Neural cell (in vitro differentiated cells): ENCODE results near the gene TRIM14. TPM values are rescaled to one million over a fixed set of nuclear protein-coding genes. Genes with fewer than 3 reads are reported as not detected.

ENCODE experiments used
- H2AFZ ChIP-seq: fragments of 200-600, 300-800 bp; sonication (generic), shearing (Covaris generic); 2 replicates; pipeline ENCODE4 v1.6.0; 2014; ENCODE audit warnings: low read depth, mild to moderate bottlenecking, antibody characterized with exemption, low read length, moderate library complexity
- H3F3A ChIP-seq: fragments of 200-600 bp; shearing (Covaris generic); 2 replicates; pipeline ENCODE4 v1.6.1; 2016; ENCODE audit warnings: mild to moderate bottlenecking, moderate library complexity, mixed read lengths, antibody characterized with exemption, low read length; ENCODE audit not compliant: insufficient read depth, poor library complexity, severe bottlenecking
- H3K27ac ChIP-seq: fragments of 200-600, 300-800 bp; sonication (generic), shearing (Covaris generic); 2 replicates; pipeline ENCODE4 v1.5.1; 2014; ENCODE audit warnings: mild to moderate bottlenecking, low read length, moderate library complexity
- H3K27me3 ChIP-seq: fragments of 300-800, 200-600 bp; sonication (generic), shearing (Covaris generic); 2 replicates; pipeline ENCODE4 v1.6.0; 2014; ENCODE audit warnings: mild to moderate bottlenecking, low read depth, low read length, moderate library complexity; ENCODE audit not compliant: insufficient read depth
- H3K36me3 ChIP-seq: fragments of 300-800, 200-600 bp; sonication (generic), shearing (Covaris generic); 2 replicates; pipeline ENCODE4 v1.5.1; 2014; ENCODE audit warnings: mild to moderate bottlenecking, antibody characterized with exemption, low read length, moderate library complexity; ENCODE audit not compliant: insufficient read depth
- H3K4me2 ChIP-seq: fragments of 300-800, 200-600 bp; sonication (generic), shearing (Covaris generic); 2 replicates; pipeline ENCODE4 v1.6.0; 2014; ENCODE audit warnings: mild to moderate bottlenecking, low read length
- H3K4me3 ChIP-seq: fragments of 300-800, 200-600 bp; sonication (generic), shearing (Covaris generic); 2 replicates; pipeline ENCODE4 v1.5.1; 2014; ENCODE audit warnings: mild to moderate bottlenecking, low read length, moderate library complexity
- H3K79me2 ChIP-seq: fragments of 200-600 bp; shearing (Covaris generic); replicated peaks from 2 replicates; pipeline ENCODE4 v1.6.0; 2014; ENCODE audit warnings: mild to moderate bottlenecking, low read length, moderate library complexity; ENCODE audit not compliant: insufficient read depth
- H3K9ac ChIP-seq: fragments of 300-800, 200-600 bp; sonication (generic), shearing (Covaris generic); 2 replicates; pipeline ENCODE4 v1.6.1; 2016; ENCODE audit warnings: mild to moderate bottlenecking, low read length, mixed read lengths
- H3K9me2 ChIP-seq: fragments of 200-600 bp; shearing (Covaris generic); 2 replicates; pipeline ENCODE4 v1.6.1; 2016; ENCODE audit warnings: mild to moderate bottlenecking, low read length, mixed read lengths; ENCODE audit not compliant: insufficient read depth
- H3K9me3 ChIP-seq: fragments of 200-600, 300-800 bp; sonication (generic), shearing (Covaris generic); 2 replicates; pipeline ENCODE4 v1.6.1; 2016; ENCODE audit warnings: mild to moderate bottlenecking, mixed run types, low read length, moderate library complexity, mixed read lengths
- H4K20me1 ChIP-seq: fragments of 200-600 bp; shearing (Covaris generic); 2 replicates; pipeline ENCODE4 v1.6.1; 2016; ENCODE audit warnings: mild to moderate bottlenecking, mixed run types; ENCODE audit not compliant: insufficient read depth
- CTCF ChIP-seq: fragments of 450-650 bp; IDR thresholded peaks from 2 replicates; pipeline ENCODE4 v1.5.1; 2014; ENCODE audit warnings: antibody characterized with exemption, mild to moderate bottlenecking, moderate library complexity; ENCODE audit not compliant: poor library complexity, severe bottlenecking
- EP300 ChIP-seq: fragments of 450-650 bp; conservative IDR thresholded peaks from 2 replicates; pipeline ENCODE4 v1.6.1; 2014; ENCODE audit warnings: antibody characterized with exemption, mild to moderate bottlenecking, moderate library complexity; ENCODE audit not compliant: poor library complexity, severe bottlenecking
- EZH2 ChIP-seq: fragments of 200-600, 300-800 bp; shearing (Covaris generic), sonication (generic); IDR thresholded peaks from 2 replicates; pipeline ENCODE4 v1.6.1; 2014; ENCODE audit warnings: antibody characterized with exemption, low read length, borderline replicate concordance, mild to moderate bottlenecking; ENCODE audit not compliant: insufficient read depth, poor library complexity, severe bottlenecking
- MXI1 ChIP-seq: fragments of 450-650 bp; conservative IDR thresholded peaks from 2 replicates; pipeline ENCODE4 v1.6.1; 2014; ENCODE audit warnings: antibody characterized with exemption, mild to moderate bottlenecking; ENCODE audit not compliant: poor library complexity, severe bottlenecking
- POLR2AphosphoS5 ChIP-seq: IDR thresholded peaks from 2 replicates; pipeline ENCODE4 v1.6.1; 2012
- RAD21 ChIP-seq: fragments of 450-650 bp; conservative IDR thresholded peaks from 2 replicates; pipeline ENCODE4 v1.6.1; 2014; ENCODE audit warnings: antibody characterized with exemption, mild to moderate bottlenecking, moderate library complexity
- REST ChIP-seq: IDR thresholded peaks from 2 replicates; pipeline ENCODE4 v1.6.1; 2012; ENCODE audit warnings: borderline replicate concordance
- SMC3 ChIP-seq: fragments of 450-650 bp; conservative IDR thresholded peaks from 2 replicates; pipeline ENCODE4 v1.6.1; 2014; ENCODE audit warnings: antibody characterized with exemption, mild to moderate bottlenecking, moderate library complexity; ENCODE audit not compliant: poor library complexity
- TAF1 ChIP-seq: IDR thresholded peaks from 2 replicates; pipeline ENCODE4 v1.6.1; 2012; ENCODE audit warnings: low read depth
- polyA plus RNA-seq: library from polyadenylated mRNA; depleted of rRNA; stranded (reverse); fragments of >200 nt; gene quantifications from 2 replicates; pipeline ENCODE4 v1.2.3, GENCODE V29; 2014

TRIM14 gene
- polyA plus RNA-seq, 1 donor from 2014 or later = not detected

GRCh38 chr9:98164912-98165311 is 45.9 kb upstream of the TRIM14 start:
- Histone ChIP-seq H3K9me3 (no peaks in the 10 kb centered on the region), H3F3A (no peaks in the 10 kb centered on the region), H4K20me1 (no peaks in the 10 kb centered on the region), H2AFZ (no peak overlapping the region), H3K36me3 (no peaks in the 10 kb centered on the region), H3K27me3 (no peaks in the 10 kb centered on the region), H3K4me3 (no peak overlapping the region), H3K79me2 (no peaks in the 10 kb centered on the region), H3K27ac (no peak overlapping the region), H3K4me2 (no peak overlapping the region), H3K9ac (no peak overlapping the region), H3K9me2 (no peaks in the 10 kb centered on the region)
- TF ChIP-seq EZH2 (no peak), TAF1 (no peak), POLR2AphosphoS5 (no peak), RAD21 (no peak), EP300 (no peak), REST (no peak), CTCF (no peak), SMC3 (no peak), MXI1 (no peak)

- H3K79me2 ChIP-seq = no peaks in the 10 kb centered on the region
- no peak overlapping the region for H3K4me3 ChIP-seq
- no peak overlapping the region for H2AFZ ChIP-seq
- H3K9me2 ChIP-seq = no peaks in the 10 kb centered on the region
- H3K27me3 ChIP-seq = no peaks in the 10 kb centered on the region
- H3K4me2 ChIP-seq = no peak overlapping the region
- H3K9ac ChIP-seq = no peak overlapping the region
- no peak for TF ChIP-seq TAF1
- no peak for TF ChIP-seq POLR2AphosphoS5
- TF ChIP-seq MXI1 = no peak
- no peak for TF ChIP-seq CTCF
- TF ChIP-seq SMC3 = no peak
- no peak for TF ChIP-seq EP300
- no peak for TF ChIP-seq EZH2
- no peak for TF ChIP-seq RAD21
- no peak for TF ChIP-seq REST
- H4K20me1 ChIP-seq = no peaks in the 10 kb centered on the region
- H3K9me3 ChIP-seq = no peaks in the 10 kb centered on the region
- H3K36me3 ChIP-seq = no peaks in the 10 kb centered on the region
- H3K27ac ChIP-seq = no peak overlapping the region
- no peaks in the 10 kb centered on the region for H3F3A ChIP-seq
Observed at GRCh38 chr9:98162613-98163012, 43.6 kb upstream of the TRIM14 start.
